Measurements from ENCODE around the gene FOXN3.

FOXN3 gene

GRCh38 chr14:89107626-89108025, 309.4 kb downstream of the FOXN3 start:
- no peak for DNase-seq (ENCODE audit: low read depth)
- TF ChIP-seq CTCF (conservative IDR thresholded peaks at IDR 0.05; ENCODE audit: low read depth, low read length) = no peak
- no peak overlapping the region for H3K4me3 ChIP-seq (ENCODE audit: low read length)

Measured in retinal pigment epithelial cell (primary cell).